Spleen (tissue), 11 donors: ENCODE results near the gene SLC26A9. TPM values are rescaled to one million over a fixed set of nuclear protein-coding genes. Genes with fewer than 3 reads are reported as not detected.
"Not testable (repeated sequence)": the region's sequence is repeated elsewhere in the genome, so short reads cannot be mapped to it uniquely, and the experiment has no call there.

Experiments
- DNase-seq: peaks from one replicate; pipeline ENCODE4 v3.0.0-alpha.2; 2020
- H3K27ac ChIP-seq, 8 donors: fragments of 200-600 bp; sonication (generic) in 7 of 8; 1 replicate in 4 of 8; 2 replicates in 4 of 8; pipeline versions ENCODE4 v1.5.0 to v1.8.0; 2016 to 2021; ENCODE audit warnings: inconsistent platforms in 4 of 8, mild to moderate bottlenecking in 4 of 8, moderate library complexity in 1 of 8
- H3K27me3 ChIP-seq, 7 donors: fragments of 200-600 bp; sonication (generic) in 6 of 7; replicated peaks in 1 of 7; 1 replicate in 4 of 7; 2 replicates in 3 of 7; pipeline versions ENCODE4 v1.5.0 to v1.8.0; 2016 to 2021; ENCODE audit warnings: inconsistent platforms in 3 of 7, mild to moderate bottlenecking in 1 of 7
- H3K36me3 ChIP-seq, 6 donors: fragments of 200-600 bp; sonication (generic) in 5 of 6; 1 replicate in 4 of 6; 2 replicates in 2 of 6; pipeline versions ENCODE4 v1.5.0 to v1.8.0; 2016 to 2021; ENCODE audit warnings: inconsistent platforms in 2 of 6
- H3K4me1 ChIP-seq, 6 donors: fragments of 200-600 bp; sonication (generic) in 5 of 6; 1 replicate in 3 of 6; 2 replicates in 3 of 6; pipeline versions ENCODE4 v1.5.0 to v1.8.0; 2016 to 2021; ENCODE audit warnings: inconsistent platforms in 3 of 6
- H3K4me3 ChIP-seq, 8 donors: fragments of 200-600 bp; sonication (generic) in 7 of 8; 1 replicate in 4 of 8; 2 replicates in 4 of 8; pipeline versions ENCODE4 v1.5.0 to v1.8.0; 2016 to 2021; ENCODE audit warnings: inconsistent platforms in 4 of 8, mild to moderate bottlenecking in 4 of 8, moderate library complexity in 2 of 8
- H3K9me3 ChIP-seq, 8 donors: fragments of 200-600 bp; sonication (generic) in 7 of 8; 1 replicate in 4 of 8; 2 replicates in 4 of 8; pipeline versions ENCODE4 v1.5.0 to v1.8.0; 2016 to 2021; ENCODE audit warnings: inconsistent platforms in 4 of 8
- POLR2A ChIP-seq, 3 donors: fragments of 450-650 bp; IDR thresholded peaks; one replicate each; pipeline ENCODE4 v1.5.1; 2017; ENCODE audit warnings: antibody characterized with exemption in 3 of 3, mild to moderate bottlenecking in 1 of 3
- POLR2AphosphoS5 ChIP-seq, 3 donors: sonication (generic); formaldehyde crosslinking; IDR thresholded peaks; one replicate each; pipeline ENCODE4 v1.5.1; 2017; ENCODE audit warnings: antibody characterized with exemption in 3 of 3
- WGBS, 5 donors: extraction: QIAGEN DNeasy Blood & Tissue Kit in 3 of 5; methylation state at CpG; one replicate each; pipeline versions ENCODE4 v1.1.5 to v1.1.7; 2013 to 2018; 5-methylcytosine and 5-hydroxymethylcytosine counted together
- intact Hi-C: fragments of 100-400 bp; cut with DNase I; formaldehyde crosslinking; loops from one replicate; pipeline ENCODE4 v1.15.0; 2023; ENCODE audit warnings: low total_unique reads
- polyA plus RNA-seq, 3 donors: library from polyadenylated mRNA; stranded (reverse); fragments of 200-250 nt; gene quantifications; one replicate each; pipeline ENCODE4 v1.2.1, GENCODE V29; 2013
- total RNA-seq, 7 donors: library from RNA; depleted of rRNA in 3 of 7; stranded (reverse); fragments of >200 nt in 3 of 7; fragmentation: NEBNext Ultra II Directional in 4 of 7; extraction: Animal tissue kit (Norgen Biotek cat#: 25700) in 4 of 7; gene quantifications; one replicate each; pipeline versions ENCODE4 v1.1.0 to v1.2.1, GENCODE V29; 2016 to 2021
- TF ChIP-seq, protein P1 (sequence below), 11 experiments: fragments of 200-600 bp in 7 of 11; fragments of 450-650 bp in 4 of 11; sonication (generic) in 4 of 11; IDR thresholded peaks in 8 of 11; conservative IDR thresholded peaks in 3 of 11; 1 replicate in 7 of 11; 2 replicates in 4 of 11; pipeline versions ENCODE4 v1.4.0 to v1.8.0; 2016 to 2021; ENCODE audit warnings: antibody characterized with exemption in 11 of 11, inconsistent platforms in 4 of 11, mild to moderate bottlenecking in 1 of 11
- donor health status: healthy with polysubstance abuse.
- donor health status: DM: no; HTN: no; CAD: no; lungs with moderate emphysema.
- donor health status: DM: no; HTN: no; CAD: no.
- donor health status: Bipolar disorder and iron deficiency.
- donor health status: healthy.
- donor health status: DM: no; HTN: no; CAD: no.
- donor health status: DM: yes; HTN: yes; CAD: no.

The SLC26A9 gene
- total and polyA plus RNA-seq, 10 donors = 0.02 to 0.03 TPM; not detected in 8

DNA sequence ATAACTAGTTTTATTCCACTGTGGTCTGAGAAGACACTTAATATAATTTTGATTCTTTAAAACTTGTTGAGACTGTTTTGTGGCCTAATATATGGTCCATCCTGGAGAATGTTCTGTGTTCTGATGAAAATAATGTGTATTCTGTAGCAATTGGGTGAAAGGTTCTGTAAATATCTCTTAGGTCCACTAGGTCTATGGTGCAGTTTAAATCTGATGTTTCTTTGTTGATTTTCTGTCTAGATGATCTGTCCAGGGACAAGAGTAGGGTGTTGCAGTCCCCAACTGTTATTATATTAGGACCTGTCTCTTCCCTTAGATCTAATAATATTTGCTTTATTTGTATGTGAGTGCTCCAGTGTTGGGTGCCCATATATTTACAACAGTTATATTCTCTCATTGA lies 59.5 kb downstream of the SLC26A9 start:
- intact Hi-C loops = no loop called here
- TF ChIP-seq, protein P1, sequence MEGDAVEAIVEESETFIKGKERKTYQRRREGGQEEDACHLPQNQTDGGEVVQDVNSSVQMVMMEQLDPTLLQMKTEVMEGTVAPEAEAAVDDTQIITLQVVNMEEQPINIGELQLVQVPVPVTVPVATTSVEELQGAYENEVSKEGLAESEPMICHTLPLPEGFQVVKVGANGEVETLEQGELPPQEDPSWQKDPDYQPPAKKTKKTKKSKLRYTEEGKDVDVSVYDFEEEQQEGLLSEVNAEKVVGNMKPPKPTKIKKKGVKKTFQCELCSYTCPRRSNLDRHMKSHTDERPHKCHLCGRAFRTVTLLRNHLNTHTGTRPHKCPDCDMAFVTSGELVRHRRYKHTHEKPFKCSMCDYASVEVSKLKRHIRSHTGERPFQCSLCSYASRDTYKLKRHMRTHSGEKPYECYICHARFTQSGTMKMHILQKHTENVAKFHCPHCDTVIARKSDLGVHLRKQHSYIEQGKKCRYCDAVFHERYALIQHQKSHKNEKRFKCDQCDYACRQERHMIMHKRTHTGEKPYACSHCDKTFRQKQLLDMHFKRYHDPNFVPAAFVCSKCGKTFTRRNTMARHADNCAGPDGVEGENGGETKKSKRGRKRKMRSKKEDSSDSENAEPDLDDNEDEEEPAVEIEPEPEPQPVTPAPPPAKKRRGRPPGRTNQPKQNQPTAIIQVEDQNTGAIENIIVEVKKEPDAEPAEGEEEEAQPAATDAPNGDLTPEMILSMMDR (IDR thresholded peaks at IDR 0.05 in 8 of 11, conservative IDR thresholded peaks at IDR 0.05 in 3 of 11) = no peak
- TF ChIP-seq POLR2A (IDR thresholded peaks at IDR 0.05) = no peak
- TF ChIP-seq POLR2AphosphoS5 (IDR thresholded peaks at IDR 0.05) = no peak
- Histone ChIP-seq H3K9me3 (peaks cover 0 to 44% (median 27%) of the 10 kb centered on the region in 8 donors), H3K36me3 (no peaks in the 10 kb centered on the region), H3K4me1 (no peaks in the 10 kb centered on the region), H3K27ac (no peak overlapping the region), H3K27me3 (no peaks in the 10 kb centered on the region), H3K4me3 (no peak overlapping the region)
- no peak for DNase-seq

DNA sequence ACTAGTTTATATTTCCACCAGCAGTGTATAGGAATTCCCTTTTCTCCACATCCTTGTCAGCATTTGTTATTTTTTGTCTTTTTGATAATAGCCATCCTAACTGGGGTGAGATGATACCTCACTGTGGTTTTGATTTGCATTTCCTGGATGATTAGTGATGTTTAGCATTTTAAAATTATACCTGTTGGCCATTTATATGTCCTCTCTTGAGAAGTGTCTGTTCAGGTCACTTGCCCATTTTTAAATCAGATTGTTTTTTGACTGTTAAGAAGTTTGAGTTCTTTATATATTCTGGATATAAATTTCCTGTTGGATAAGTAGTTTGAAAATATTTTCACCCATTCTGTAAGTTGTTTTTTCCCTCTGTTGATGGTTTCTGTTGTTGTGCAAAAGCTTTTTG lies 62.3 kb downstream of the SLC26A9 start:
- no peak for DNase-seq
- no peak overlapping the region for H3K4me3 ChIP-seq
- no peak for TF ChIP-seq POLR2AphosphoS5 (IDR thresholded peaks at IDR 0.05)
- TF ChIP-seq, protein P1 (IDR thresholded peaks at IDR 0.05 in 8 of 11, conservative IDR thresholded peaks at IDR 0.05 in 3 of 11) = no peak
- no peak for TF ChIP-seq POLR2A (IDR thresholded peaks at IDR 0.05)
- H3K4me1 ChIP-seq = no peaks in the 10 kb centered on the region
- H3K9me3 ChIP-seq = peaks cover 0 to 50% (median 41%) of the 10 kb centered on the region in 8 donors
- intact Hi-C loops = no loop called here
- no peaks in the 10 kb centered on the region for H3K36me3 ChIP-seq
- no peak overlapping the region for H3K27ac ChIP-seq
- no peaks in the 10 kb centered on the region for H3K27me3 ChIP-seq

DNA sequence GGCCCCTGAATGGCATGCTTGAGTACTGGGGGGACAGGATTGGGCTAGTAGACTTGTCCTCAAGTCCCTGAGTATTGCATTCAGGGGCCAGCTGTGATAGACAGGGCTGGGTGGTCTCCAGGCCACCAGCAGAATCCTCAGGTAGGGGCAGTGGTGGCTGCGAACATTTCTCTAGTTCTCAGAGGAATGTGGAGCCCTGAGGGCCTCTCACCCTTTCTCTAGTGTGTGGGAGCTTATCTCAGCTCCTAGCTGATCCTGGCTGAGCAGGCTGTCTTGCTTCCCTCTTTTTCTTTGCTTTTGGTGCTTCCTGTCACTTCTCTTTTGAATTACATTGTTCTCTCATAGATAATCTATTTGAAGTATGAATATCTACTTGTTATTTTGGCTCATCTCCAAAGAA lies 63.3 kb downstream of the SLC26A9 start:
- H3K4me1 ChIP-seq = no peaks in the 10 kb centered on the region
- intact Hi-C loops = no loop called here
- H3K4me3 ChIP-seq = no peak overlapping the region
- TF ChIP-seq POLR2AphosphoS5 (IDR thresholded peaks at IDR 0.05) = no peak
- TF ChIP-seq, protein P1 (IDR thresholded peaks at IDR 0.05 in 8 of 11, conservative IDR thresholded peaks at IDR 0.05 in 3 of 11) = no peak
- no peak for TF ChIP-seq POLR2A (IDR thresholded peaks at IDR 0.05)
- no peaks in the 10 kb centered on the region for H3K27me3 ChIP-seq
- H3K36me3 ChIP-seq = no peaks in the 10 kb centered on the region
- 88 to 100% (median 89%) methylated on average over 1 of the region's 1 CpG for WGBS, 5 donors
- peaks cover 0 to 54% (median 41%) of the 10 kb centered on the region in 8 donors for H3K9me3 ChIP-seq
- DNase-seq = no peak
- no peak overlapping the region for H3K27ac ChIP-seq

DNA sequence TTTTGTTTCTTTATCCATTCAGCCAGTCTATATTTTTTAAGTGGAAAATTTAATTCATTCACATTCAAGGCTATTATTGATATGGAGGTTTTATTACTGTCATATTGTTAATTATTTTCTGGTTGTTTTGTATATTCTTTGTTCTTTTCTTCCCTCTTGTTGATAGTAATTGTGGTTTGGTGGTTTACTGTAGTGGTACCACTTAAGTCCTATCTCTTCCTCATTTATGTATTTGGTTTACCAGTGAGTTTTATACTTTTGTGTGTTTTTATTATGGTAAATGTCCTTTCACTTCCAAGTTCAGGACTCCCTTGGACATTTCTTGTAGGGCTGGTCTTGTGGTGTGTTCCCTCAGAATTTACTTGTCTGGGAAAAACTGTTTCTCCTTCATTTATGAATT lies 65.2 kb downstream of the SLC26A9 start:
- no peaks in the 10 kb centered on the region for H3K36me3 ChIP-seq
- DNase-seq = no peak
- TF ChIP-seq POLR2AphosphoS5 (IDR thresholded peaks at IDR 0.05) (no peak), POLR2A (IDR thresholded peaks at IDR 0.05) (no peak)
- TF ChIP-seq, protein P1 (IDR thresholded peaks at IDR 0.05 in 8 of 11, conservative IDR thresholded peaks at IDR 0.05 in 3 of 11) = no peak
- peaks cover 0 to 64% (median 47%) of the 10 kb centered on the region in 8 donors for H3K9me3 ChIP-seq
- intact Hi-C loops = no loop called here
- no peak overlapping the region for H3K4me3 ChIP-seq
- H3K27ac ChIP-seq = no peak overlapping the region
- H3K27me3 ChIP-seq = no peaks in the 10 kb centered on the region
- no peaks in the 10 kb centered on the region for H3K4me1 ChIP-seq

DNA sequence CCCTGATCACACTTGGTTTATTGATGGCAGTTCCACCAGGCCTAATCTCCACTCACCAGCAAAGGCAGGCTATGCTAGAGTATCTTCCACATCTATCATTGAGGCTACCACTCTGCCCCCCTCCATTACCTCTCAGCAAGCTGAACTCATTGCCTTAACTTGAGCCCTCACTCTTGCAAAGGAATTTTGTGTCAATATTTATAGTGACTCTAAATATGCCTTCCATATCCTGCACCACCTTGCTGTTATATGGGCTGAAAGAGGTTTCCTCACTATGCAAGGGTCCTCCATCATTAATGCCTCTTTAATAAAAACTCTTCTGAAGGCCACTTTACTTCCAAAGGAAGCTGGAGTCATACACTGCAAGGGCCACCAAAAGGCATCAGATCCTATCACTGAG lies 70.1 kb downstream of the SLC26A9 start:
- DNase-seq, H3K27ac ChIP-seq, intact Hi-C loops, H3K27me3 ChIP-seq, H3K36me3 ChIP-seq, H3K4me3 ChIP-seq, H3K4me1 ChIP-seq: not testable (repeated sequence)
- peaks cover 0 to 41% (median 21%) of the 10 kb centered on the region in 8 donors for H3K9me3 ChIP-seq
